ENCODE measurements around the gene MAPKAPK2.
A peak's percentile ranks its signal among the peaks of the same experiment; 100 is the strongest.

The MAPKAPK2 gene

GRCh38 chr1:206684003-206684402 lies 702 bp upstream of the MAPKAPK2 start:
- DNase-seq (ENCODE audit: low spot score) = no peak

GRCh38 chr1:206685334-206685768 lies 646 bp downstream of the MAPKAPK2 start:
- DNase-seq (ENCODE audit: low spot score) = peak; percentile 52

GRCh38 chr1:206685769-206686477 lies 1.2 kb downstream of the MAPKAPK2 start:
- DNase-seq (ENCODE audit: low spot score) = peak; percentile 80

GRCh38 chr1:206686478-206687249 lies 2.0 kb downstream of the MAPKAPK2 start:
- no peak for DNase-seq (ENCODE audit: low spot score)

- no peak for DNase-seq (ENCODE audit: low spot score)
Measured at GRCh38 chr1:206687251-206687914, 2.7 kb downstream of the MAPKAPK2 start.

- DNase-seq (ENCODE audit: low spot score) = no peak
Measured at GRCh38 chr1:206687915-206688442, 3.3 kb downstream of the MAPKAPK2 start.

- no peak for DNase-seq (ENCODE audit: low spot score)
Measured at GRCh38 chr1:206690516-206690915, 5.8 kb downstream of the MAPKAPK2 start.

GRCh38 chr1:206691604-206692003 lies 6.9 kb downstream of the MAPKAPK2 start:
- no peak for DNase-seq (ENCODE audit: low spot score)

GRCh38 chr1:206693029-206693428 lies 8.3 kb downstream of the MAPKAPK2 start:
- peak; percentile 69 for DNase-seq (ENCODE audit: low spot score)

GRCh38 chr1:206693592-206693991 lies 8.9 kb downstream of the MAPKAPK2 start:
- peak; percentile 47 for DNase-seq (ENCODE audit: low spot score)

- DNase-seq (ENCODE audit: low spot score) = no peak
Measured at GRCh38 chr1:206694171-206695124, 9.7 kb downstream of the MAPKAPK2 start.

- no peak for DNase-seq (ENCODE audit: low spot score)
Measured at GRCh38 chr1:206695733-206696132, 11.0 kb downstream of the MAPKAPK2 start.

- no peak for DNase-seq (ENCODE audit: low spot score)
Measured at GRCh38 chr1:206696812-206697585, 12.3 kb downstream of the MAPKAPK2 start.

GRCh38 chr1:206698011-206698410 lies 13.3 kb downstream of the MAPKAPK2 start:
- no peak for DNase-seq (ENCODE audit: low spot score)

- no peak for DNase-seq (ENCODE audit: low spot score)
Measured at GRCh38 chr1:206699000-206699586, 14.4 kb downstream of the MAPKAPK2 start.

- DNase-seq (ENCODE audit: low spot score) = no peak
Measured at GRCh38 chr1:206699626-206700025, 14.9 kb downstream of the MAPKAPK2 start.

- DNase-seq (ENCODE audit: low spot score) = no peak
Measured at GRCh38 chr1:206700445-206701036, 15.8 kb downstream of the MAPKAPK2 start.

- no peak for DNase-seq (ENCODE audit: low spot score)
Measured at GRCh38 chr1:206702260-206702659, 17.6 kb downstream of the MAPKAPK2 start.

- DNase-seq (ENCODE audit: low spot score) = no peak
Measured at GRCh38 chr1:206702803-206703202, 18.1 kb downstream of the MAPKAPK2 start.

GRCh38 chr1:206703661-206704060 lies 19.0 kb downstream of the MAPKAPK2 start:
- DNase-seq (ENCODE audit: low spot score) = no peak
